ENCODE results near the gene ZNF222. TPM values are rescaled to one million over a fixed set of nuclear protein-coding genes. Genes with fewer than 3 reads are reported as not detected.

Gene ZNF222
- polyA plus RNA-seq (ENCODE audit: low read depth in 6 of 6), result 1 to 10 TPM; 3.6 to 5.3 (median 4.6) TPM

DNA sequence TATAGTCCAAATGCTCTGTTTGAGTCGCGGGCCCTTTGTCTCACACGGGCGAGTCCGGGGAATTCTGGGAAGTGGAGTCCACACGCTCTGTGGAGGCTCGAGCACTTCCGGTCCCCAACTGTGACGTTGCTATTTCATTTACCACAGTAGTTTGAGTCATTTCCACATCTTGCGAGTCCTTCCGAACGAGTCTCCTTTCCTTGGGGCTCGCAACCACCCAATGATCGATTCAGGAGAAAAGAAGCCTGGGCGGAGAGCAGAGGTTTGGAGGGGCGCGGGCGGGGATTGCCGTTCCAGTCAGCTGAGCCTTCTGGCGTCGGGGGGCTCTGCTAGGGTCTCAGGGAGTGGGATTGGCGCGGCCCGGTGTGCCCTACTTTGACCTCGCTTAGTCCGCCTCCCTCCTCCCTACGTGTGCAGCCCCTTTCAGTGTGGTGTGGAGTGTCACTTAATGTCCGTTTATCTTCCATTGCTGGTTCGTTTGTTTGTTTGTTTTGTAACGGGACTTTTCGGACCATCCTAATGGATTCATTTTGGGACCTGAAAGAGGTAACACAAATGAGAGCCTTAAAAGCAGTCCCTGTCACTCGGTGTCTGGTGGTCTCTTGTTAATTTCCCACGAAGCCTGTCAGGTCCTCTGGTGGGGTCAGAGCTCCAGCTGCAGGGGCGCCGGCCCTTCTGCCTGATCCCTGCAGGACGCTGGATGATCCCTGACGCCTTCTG, at the start of gene ZNF222:
Gene ZNF222, plus strand, starts transcription at position 163 of the 720 bp plus-strand sequence. Its CDS starts 58 bp downstream, at position 221.
- H3K4me3 Mint-ChIP-seq, result peak within 1 kb of the TSS; percentile 96 to 100 (median 99)
- peak; percentile 100 for ATAC-seq (ENCODE audit: low read depth in 2 of 2)
- peak within 1 kb of the TSS; percentile 87 to 97 (median 92) for H3K27ac Mint-ChIP-seq
- peaks cover 12 to 50% (median 43%) of the 10 kb centered on the region in 7 donors for H3K9me3 Mint-ChIP-seq
- peak; percentile 64 for DNase-seq
- peaks cover under 1 to 18% (median 14%) of the 10 kb centered on the region in 3 donors for H3K27me3 Mint-ChIP-seq
- peaks cover 28 to 51% of the 10 kb centered on the region in 2 donors for H3K36me3 Mint-ChIP-seq
- H3K4me1 Mint-ChIP-seq, result peaks cover 23 to 28% (median 26%) of the 10 kb centered on the region in 3 donors

GRCh38 chr19:43976732-43977131, 48.4 kb upstream of the ZNF222 start:
- H3K4me3 Mint-ChIP-seq, result no peak overlapping the region
- H3K36me3 Mint-ChIP-seq, result peaks cover 3 to 15% of the 10 kb centered on the region in 2 donors
- ATAC-seq (ENCODE audit: low read depth in 2 of 2), result no peak
- no peak overlapping the region for H3K27ac Mint-ChIP-seq
- no peaks in the 10 kb centered on the region for H3K27me3 Mint-ChIP-seq
- H3K4me1 Mint-ChIP-seq, result no peaks in the 10 kb centered on the region
- DNase-seq, result no peak
- H3K9me3 Mint-ChIP-seq, result peaks cover 8 to 59% (median 43%) of the 10 kb centered on the region in 7 donors

GRCh38 chr19:43983544-43983911, 41.7 kb upstream of the ZNF222 start:
- peaks cover 0 to 5% (median under 1%) of the 10 kb centered on the region in 7 donors for H3K9me3 Mint-ChIP-seq
- peak; percentile 4 to 22 for ATAC-seq (ENCODE audit: low read depth in 2 of 2)

DNA sequence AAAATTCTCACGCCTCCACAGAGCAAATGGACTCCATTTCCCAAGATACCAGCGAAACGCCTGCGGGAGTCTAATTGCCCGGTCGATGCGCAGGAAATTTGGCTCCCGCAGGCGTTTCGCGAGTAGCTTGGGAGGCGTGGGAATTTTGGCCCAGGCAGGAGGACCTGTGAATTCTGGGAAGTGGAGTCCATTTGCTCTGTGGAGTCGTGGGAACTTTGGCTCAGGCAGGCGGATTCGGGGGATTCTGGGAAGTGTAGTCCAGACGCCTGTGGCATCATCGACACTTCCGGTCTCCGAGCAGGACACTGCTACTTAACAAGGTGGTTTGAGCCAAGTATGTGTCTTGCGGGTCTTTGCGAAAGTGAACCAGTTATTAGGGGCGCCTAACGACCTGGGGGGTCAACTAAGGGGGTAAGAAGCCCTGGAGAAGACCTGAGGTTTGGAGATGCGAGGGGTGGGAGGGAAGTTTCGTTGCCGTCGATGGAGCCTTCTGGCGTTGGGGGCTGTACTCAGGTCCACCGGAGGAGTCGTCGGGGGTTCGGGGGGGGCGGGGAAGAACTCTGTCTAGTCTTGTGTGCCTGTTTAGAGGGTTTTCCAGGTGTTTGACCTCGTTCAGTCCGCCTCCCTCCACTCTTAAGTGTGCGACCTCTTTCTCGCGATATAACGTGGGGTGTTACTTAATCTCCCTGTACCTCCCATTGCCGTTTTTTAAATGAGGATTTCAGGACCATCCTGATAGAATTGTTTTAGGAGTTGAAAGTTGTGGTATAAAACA, 41.1 kb upstream of the ZNF222 start, which contains the start of gene ZNF155:
Gene ZNF155, plus strand, starts transcription at position 277 of the 775 bp plus-strand sequence. CDS start 4,356 bp downstream, outside the sequence.
- Mint-ChIP-seq H3K27ac (peak within 1 kb of the TSS; percentile 86 to 96 (median 94)), H3K4me3 (peak within 1 kb of the TSS; percentile 91 to 100 (median 98)), H3K4me1 (peaks cover 5 to 25% (median 10%) of the 10 kb centered on the region in 3 donors), H3K27me3 (no peaks in the 10 kb centered on the region), H3K9me3 (peaks cover 0 to 5% (median 0%) of the 10 kb centered on the region in 7 donors), H3K36me3 (peaks cover 7 to 9% of the 10 kb centered on the region in 2 donors)
- DNase-seq (peak; percentile 68), ATAC-seq (ENCODE audit: low read depth in 2 of 2) (peak; percentile 86 to 90)

More at GRCh38 chr19:43983544-43983911, 41.7 kb upstream of the ZNF222 start:
- Mint-ChIP-seq H3K4me3 (peak overlapping the region; percentile 75 to 100 (median 95)), H3K4me1 (peaks cover 5 to 25% (median 10%) of the 10 kb centered on the region in 3 donors), H3K27me3 (no peaks in the 10 kb centered on the region), H3K27ac (peak overlapping the region in 3 of 6 donors; percentile 47 to 86 (median 83)), H3K36me3 (peaks cover 1 to 3% of the 10 kb centered on the region in 2 donors)
- DNase-seq, result no peak

DNA sequence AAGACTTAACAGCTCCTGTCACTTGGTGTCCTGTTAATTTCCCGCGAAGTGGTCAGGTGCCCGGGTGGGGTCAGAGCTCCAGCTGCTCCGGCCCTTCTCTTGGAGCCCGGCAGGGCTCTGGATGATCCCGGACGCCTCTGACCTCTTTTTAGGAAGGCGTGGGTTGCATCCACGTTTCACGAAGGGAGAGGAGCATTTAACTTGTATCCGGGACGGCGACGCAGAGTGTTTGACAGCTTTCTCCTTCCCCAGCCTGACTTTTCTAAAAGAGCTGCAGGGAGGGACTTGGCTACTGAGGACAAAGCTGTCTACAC, 40.5 kb upstream of the ZNF222 start:
- H3K27ac Mint-ChIP-seq, result peak overlapping the region in 4 of 6 donors; percentile 74 to 93 (median 88)
- H3K4me1 Mint-ChIP-seq, result peaks cover 5 to 25% (median 10%) of the 10 kb centered on the region in 3 donors
- H3K27me3 Mint-ChIP-seq, result no peaks in the 10 kb centered on the region
- peaks cover 0 to 5% (median 0%) of the 10 kb centered on the region in 7 donors for H3K9me3 Mint-ChIP-seq
- peak overlapping the region; percentile 91 to 100 (median 98) for H3K4me3 Mint-ChIP-seq
- no peak for ATAC-seq (ENCODE audit: low read depth in 2 of 2)
- H3K36me3 Mint-ChIP-seq, result peaks cover 12 to 14% of the 10 kb centered on the region in 2 donors
- no peak for DNase-seq

DNA sequence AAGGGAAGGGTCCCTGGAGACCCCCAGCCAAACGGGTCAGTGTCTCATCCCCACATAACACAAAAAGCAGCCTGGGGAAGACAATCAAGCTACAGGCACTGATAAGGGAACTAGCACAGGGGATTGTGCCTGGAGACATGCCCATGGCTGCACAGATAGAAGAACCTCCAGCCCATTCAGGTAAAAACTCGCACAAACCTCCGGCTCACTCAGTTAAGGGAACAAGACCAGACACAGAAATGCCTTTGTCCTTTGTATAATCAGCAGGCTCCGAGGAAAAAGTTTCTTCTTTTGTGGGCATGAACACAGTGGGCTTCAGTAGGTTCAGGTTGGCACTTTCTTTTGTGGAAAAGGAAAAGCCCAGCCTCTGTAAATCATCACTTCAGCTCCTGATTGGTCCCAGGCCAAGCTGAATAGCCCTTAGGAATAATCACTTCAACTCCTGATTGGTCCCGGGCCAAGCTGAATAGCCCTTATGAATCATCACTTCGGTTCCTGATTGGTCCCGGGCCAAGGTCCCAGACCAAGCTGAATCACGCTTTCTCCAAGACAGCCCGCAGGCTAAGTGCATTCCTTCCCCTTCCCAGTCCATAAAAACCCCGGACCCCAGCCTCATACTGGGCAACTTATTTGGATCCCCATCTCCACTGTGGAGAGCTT, 27.4 kb upstream of the ZNF222 start:
- H3K4me1 Mint-ChIP-seq, result peaks cover 8 to 11% (median 10%) of the 10 kb centered on the region in 3 donors
- no peak for DNase-seq
- H3K27ac Mint-ChIP-seq, result no peak overlapping the region
- no peaks in the 10 kb centered on the region for H3K27me3 Mint-ChIP-seq
- peak overlapping the region in 1 of 8 donors; percentile 0 for H3K4me3 Mint-ChIP-seq
- peaks cover 28 to 34% of the 10 kb centered on the region in 2 donors for H3K36me3 Mint-ChIP-seq
- peaks cover 0 to 24% (median 14%) of the 10 kb centered on the region in 7 donors for H3K9me3 Mint-ChIP-seq
- ATAC-seq (ENCODE audit: low read depth in 2 of 2), result no peak

DNA sequence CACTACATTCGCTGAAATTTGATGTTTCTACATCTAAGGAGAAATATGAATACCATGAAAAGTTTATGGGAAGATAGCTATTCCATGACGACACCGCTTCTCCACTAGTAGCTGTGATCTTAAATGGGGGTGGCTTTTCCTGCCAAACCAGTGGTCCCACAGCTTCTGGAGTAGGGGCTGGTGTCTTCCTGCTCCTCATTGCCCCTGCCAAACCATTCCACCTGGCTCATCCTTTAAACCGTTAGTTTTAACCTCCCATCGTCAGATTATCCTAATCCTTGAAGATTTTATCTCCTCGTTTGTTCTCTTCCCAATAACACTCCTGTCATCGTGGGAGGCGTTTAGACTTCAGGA, 23.0 kb upstream of the ZNF222 start:
- Mint-ChIP-seq H3K4me3 (peak overlapping the region; percentile 93 to 100 (median 99)), H3K36me3 (peaks cover 21 to 27% of the 10 kb centered on the region in 2 donors), H3K4me1 (peaks cover 19 to 29% (median 22%) of the 10 kb centered on the region in 3 donors), H3K9me3 (peaks cover 13 to 33% (median 17%) of the 10 kb centered on the region in 7 donors), H3K27me3 (no peaks in the 10 kb centered on the region), H3K27ac (peak overlapping the region in 5 of 6 donors; percentile 9 to 98 (median 95))
- no peak for DNase-seq
- no peak for ATAC-seq (ENCODE audit: low read depth in 2 of 2)

GRCh38 chr19:44002566-44003460, 22.4 kb upstream of the ZNF222 start, which contains the start of gene ZNF230:
Gene ZNF230 (plus strand): TSS chr19:44002957. CDS start chr19:44007079, 4,122 bp downstream.
- Mint-ChIP-seq H3K27ac (peak within 1 kb of the TSS; percentile 89 to 98 (median 98)), H3K9me3 (peaks cover 19 to 39% (median 23%) of the 10 kb centered on the region in 7 donors), H3K4me1 (peaks cover 21 to 30% (median 22%) of the 10 kb centered on the region in 3 donors), H3K36me3 (peaks cover 26 to 30% of the 10 kb centered on the region in 2 donors), H3K27me3 (no peaks in the 10 kb centered on the region), H3K4me3 (peak within 1 kb of the TSS; percentile 93 to 100 (median 99))
- DNase-seq (peak; percentile 83), ATAC-seq (ENCODE audit: low read depth in 2 of 2) (peak; percentile 97 to 98)

GRCh38 chr19:44003461-44004009, 21.6 kb upstream of the ZNF222 start:
- Mint-ChIP-seq H3K4me1 (peaks cover 21 to 30% (median 22%) of the 10 kb centered on the region in 3 donors), H3K9me3 (peaks cover 15 to 38% (median 27%) of the 10 kb centered on the region in 7 donors), H3K4me3 (peak overlapping the region; percentile 93 to 100 (median 99)), H3K27ac (peak overlapping the region; percentile 89 to 98 (median 98)), H3K36me3 (peaks cover 27 to 29% of the 10 kb centered on the region in 2 donors), H3K27me3 (no peaks in the 10 kb centered on the region)
- ATAC-seq (ENCODE audit: low read depth in 2 of 2) (peak in 1 of 2 donors; percentile 17), DNase-seq (no peak)

- H3K36me3 Mint-ChIP-seq, result peaks cover 46 to 48% of the 10 kb centered on the region in 2 donors
- H3K27me3 Mint-ChIP-seq, result no peaks in the 10 kb centered on the region
- peaks cover 21 to 30% (median 22%) of the 10 kb centered on the region in 3 donors for H3K4me1 Mint-ChIP-seq
- peak overlapping the region in 1 of 8 donors; percentile 8 for H3K4me3 Mint-ChIP-seq
- no peak overlapping the region for H3K27ac Mint-ChIP-seq
- no peak for ATAC-seq (ENCODE audit: low read depth in 2 of 2)
- H3K9me3 Mint-ChIP-seq, result peaks cover 23 to 56% (median 48%) of the 10 kb centered on the region in 7 donors
- DNase-seq, result no peak
Observed at GRCh38 chr19:44005973-44006372, 19.2 kb upstream of the ZNF222 start.

DNA sequence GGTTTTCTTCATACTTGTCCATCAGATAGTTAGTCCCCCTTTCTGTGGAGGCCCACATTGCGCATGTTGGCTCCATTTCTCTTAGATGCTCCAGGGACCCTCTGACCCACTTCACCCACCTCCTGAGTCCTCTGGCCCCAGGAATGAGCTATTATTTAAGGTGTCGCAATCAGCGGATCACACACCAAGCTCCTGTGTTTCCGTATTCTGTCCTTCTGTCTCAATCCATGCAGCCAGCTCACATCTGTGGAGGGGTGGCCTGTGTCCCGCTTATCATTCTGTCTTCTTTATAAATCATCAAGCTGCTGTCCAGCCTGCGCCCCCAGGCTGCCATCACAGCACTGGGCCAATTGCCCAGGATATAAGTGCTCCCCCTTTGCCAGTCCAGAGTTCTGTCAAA, 17.7 kb upstream of the ZNF222 start:
- Mint-ChIP-seq H3K27ac (peak overlapping the region in 2 of 6 donors; percentile 56 to 71), H3K4me1 (peaks cover 14 to 22% (median 15%) of the 10 kb centered on the region in 3 donors), H3K9me3 (peaks cover 27 to 66% (median 62%) of the 10 kb centered on the region in 7 donors), H3K4me3 (peak overlapping the region in 2 of 8 donors; percentile 13 to 82), H3K27me3 (no peaks in the 10 kb centered on the region), H3K36me3 (peaks cover 58 to 63% of the 10 kb centered on the region in 2 donors)
- ATAC-seq (ENCODE audit: low read depth in 2 of 2) (no peak), DNase-seq (no peak)
